HepG2 (cell line): ENCODE measurements around the gene THBS4. TPM values are rescaled to one million over a fixed set of nuclear protein-coding genes. Genes with fewer than 3 reads are reported as not detected.

Experiments
- ATAC-seq: fragments of 200-7000 bp; cut with Tn5 transposase; 3 replicates; pipeline ENCODE4 v1.9.1; 2020; ENCODE audit warnings: mild to moderate bottlenecking, moderate library complexity
- BruUV-seq: library from RNA; stranded (reverse); fragments of 400-500 nt; replicated peaks from 2 replicates; lab custom pipeline; 2021; lab: Mats Ljungman, UMichigan
- CTCF ChIA-PET: fragments of 300-600 bp; formaldehyde crosslinking; extraction: SDS; loops from one replicate; lab custom pipeline; 2021; ENCODE audit warnings: low total read pairs, inconsistent platforms, low intra/inter-chr PET ratio; lab: Yijun Ruan, JAX
- POLR2A ChIA-PET: fragments of 350-600 bp; sonication (Branson Sonifier 250); formaldehyde crosslinking; loops from one replicate; lab custom pipeline; 2020; ENCODE audit warnings: antibody characterized with exemption, inconsistent platforms; lab: Yijun Ruan, JAX
- DNase-seq: peaks from one replicate; pipeline ENCODE4 v3.0.0-alpha.2; 2015; ENCODE audit warnings: low spot score
- FAIRE-seq: peaks from 3 replicates; lab custom pipeline; 2011; peaks lifted over from hg19 to GRCh38; lab: Jason Lieb, UNC
- H2AFZ ChIP-seq: one replicate; pipeline ENCODE4 v1.6.1; 2011; ENCODE audit warnings: low read length, inconsistent platforms
- H3K27ac ChIP-seq: fragments of 300-600 bp; 3 replicates; pipeline ENCODE4 v1.8.0; 2011; ENCODE audit warnings: mixed run types, mild to moderate bottlenecking, mixed read lengths, low read length, inconsistent platforms; ENCODE audit not compliant: insufficient read depth; ENCODE audit errors: extremely low read length
- H3K27me3 ChIP-seq, 2 experiments: fragments of 200-600 bp in 1 of 2; 2 replicates in 1 of 2; 3 replicates in 1 of 2; pipeline versions ENCODE4 v1.6.0 to v1.8.0; 2011; ENCODE audit warnings: low read length in 2 of 2, mild to moderate bottlenecking in 2 of 2, moderate library complexity in 2 of 2, inconsistent platforms in 1 of 2; ENCODE audit not compliant: insufficient read depth in 2 of 2, control insufficient read depth in 1 of 2
- H3K36me3 ChIP-seq, 2 experiments: fragments of 200-600 bp in 1 of 2; replicated peaks in 1 of 2; 2 replicates in 1 of 2; 3 replicates in 1 of 2; pipeline versions ENCODE4 v1.5.1 to v1.8.0; 2011; ENCODE audit warnings: low read length in 2 of 2, inconsistent platforms in 1 of 2; ENCODE audit not compliant: insufficient read depth in 2 of 2, control insufficient read depth in 1 of 2
- H3K4me1 ChIP-seq: 2 replicates; pipeline ENCODE4 v1.5.1; 2012; ENCODE audit warnings: low read length, inconsistent platforms; ENCODE audit not compliant: insufficient read depth
- H3K4me2 ChIP-seq: 2 replicates; pipeline ENCODE4 v1.6.0; 2011; ENCODE audit warnings: low read depth, low read length, inconsistent platforms
- H3K4me3 ChIP-seq, 3 experiments: fragments of 200-600 bp in 1 of 3; sonication (generic), shearing (Covaris generic) in 1 of 3; replicated peaks in 1 of 3; 2 replicates each; pipeline ENCODE4 v1.5.1; 2011 to 2016; ENCODE audit warnings: low read length in 3 of 3, inconsistent platforms in 2 of 3, low read depth in 2 of 3, mild to moderate bottlenecking in 2 of 3, control low read depth in 1 of 3, mixed read lengths in 1 of 3; ENCODE audit not compliant: insufficient read depth in 1 of 3
- H3K79me2 ChIP-seq: one replicate; pipeline ENCODE4 v1.6.1; 2011; ENCODE audit warnings: low read length, inconsistent platforms; ENCODE audit not compliant: insufficient read depth
- H3K9ac ChIP-seq: 2 replicates; pipeline ENCODE4 v1.6.0; 2011; ENCODE audit warnings: mild to moderate bottlenecking, low read depth, low read length, inconsistent platforms; ENCODE audit not compliant: insufficient read depth
- H3K9me3 ChIP-seq: 2 replicates; pipeline ENCODE4 v1.5.1; 2012; ENCODE audit warnings: mild to moderate bottlenecking, low read length
- H4K20me1 ChIP-seq: 2 replicates; pipeline ENCODE4 v1.6.0; 2011; ENCODE audit warnings: inconsistent platforms, mild to moderate bottlenecking, low read length, moderate library complexity; ENCODE audit not compliant: insufficient read depth
- CBFB ChIP-seq: sonication (generic); formaldehyde crosslinking; IDR thresholded peaks from 2 replicates; pipeline ENCODE4 v1.4.0; 2020; ENCODE audit warnings: missing genetic modification reagents
- HDAC1 ChIP-seq: sonication (generic); formaldehyde crosslinking; IDR thresholded peaks from 2 replicates; pipeline ENCODE4 v1.5.1; 2020; ENCODE audit warnings: mild to moderate bottlenecking, missing genetic modification reagents
- KAT2B ChIP-seq: fragments of 150-350 bp; IDR thresholded peaks from 2 replicates; pipeline ENCODE4 v1.6.1; 2014; ENCODE audit warnings: low read depth, low read length, borderline replicate concordance
- MAFF ChIP-seq: IDR thresholded peaks from 2 replicates; pipeline ENCODE4 v1.6.1; 2011; ENCODE audit warnings: low read depth, low read length, improper control_type of control experiment
- MAFK ChIP-seq, 2 experiments: IDR thresholded peaks in 1 of 2; conservative IDR thresholded peaks in 1 of 2; 2 replicates each; pipeline ENCODE4 v1.6.1; 2011; ENCODE audit warnings: improper control_type of control experiment in 2 of 2, low read length in 2 of 2
- ZNF326 ChIP-seq: sonication (generic); formaldehyde crosslinking; IDR thresholded peaks from 2 replicates; pipeline ENCODE4 v1.4.0; 2020; ENCODE audit warnings: missing genetic modification reagents, borderline replicate concordance
- WGBS: methylation state at CpG from one replicate; pipeline ENCODE4 v1.1.6; 2017; ENCODE audit warnings: low lambda C conversion rate; 5-methylcytosine and 5-hydroxymethylcytosine counted together
- in situ Hi-C: cut with HindIII; loops from 2 replicates; pipeline ENCODE4 v1.10.0; 2017; ENCODE audit warnings: low pct_unique_long_range_greater_than_20kb; ENCODE audit not compliant: extremely low pct_ligation_motif_present
- intact Hi-C: fragments of 100-400 bp; cut with micrococcal nuclease; formaldehyde crosslinking; loops from one replicate; pipeline ENCODE4 v1.10.0; 2022; ENCODE audit not compliant: unreplicated experiment
- polyA plus RNA-seq, 8 experiments: library from polyadenylated mRNA; depleted of rRNA in 3 of 8; stranded (reverse) in 7 of 8; unstranded in 1 of 8; fragments of >200 nt; fragmentation: Illumina TruSeq in 4 of 8; extraction: Trizol in 4 of 8; gene quantifications; 2 replicates each; pipeline versions ENCODE4 v1.2.1 to v1.2.3, GENCODE V29; 2011 to 2016; ENCODE audit warnings: low read depth in 4 of 8, missing spikeins in 1 of 8, mixed read lengths in 1 of 8; ENCODE audit not compliant: insufficient read depth in 1 of 8
- total RNA-seq, 5 experiments: library from RNA; depleted of rRNA; stranded (reverse); fragments of >200 nt; fragmentation: Illumina TruSeq; extraction: Trizol; gene quantifications; 2 replicates each; pipeline ENCODE4 v1.2.3, GENCODE V29; 2016; ENCODE audit warnings: low read depth in 1 of 5
- TF ChIP-seq, protein P1 (sequence below): IDR thresholded peaks from 2 replicates; pipeline ENCODE4 v1.6.1; 2016; ENCODE audit warnings: low read depth, borderline replicate concordance

THBS4 gene
- total and polyA plus RNA-seq, 2 of the 13 experiments (the other 11 are each of a cell fraction or from before 2014, with no cell fraction given), result 0.60 to 1.2 TPM

DNA sequence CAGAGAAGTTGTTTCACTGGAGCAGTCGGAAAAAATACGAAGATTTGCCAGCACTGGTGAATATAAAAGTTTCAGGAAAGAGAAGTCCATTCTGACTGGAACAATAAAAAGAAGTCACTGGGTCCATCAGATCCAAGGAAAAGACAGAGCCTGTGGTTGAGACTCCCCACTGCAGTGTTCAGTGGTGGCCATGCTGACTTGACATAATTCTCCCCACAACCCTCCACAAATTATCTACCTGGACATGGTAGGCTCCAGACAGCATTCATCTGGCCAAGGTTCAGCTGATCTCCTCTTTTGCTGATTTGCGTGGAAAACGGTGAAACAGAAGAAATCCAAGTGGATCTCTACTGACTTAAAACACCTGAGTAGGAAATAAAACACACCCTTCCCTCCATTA, 8.0 kb downstream of the THBS4 start:
- no peaks in the 10 kb centered on the region for H4K20me1 ChIP-seq
- H3K79me2 ChIP-seq, result no peaks in the 10 kb centered on the region
- H2AFZ ChIP-seq, result no peak overlapping the region
- H3K9me3 ChIP-seq, result no peaks in the 10 kb centered on the region
- no TSS peak for BruUV-seq
- intact Hi-C loops, result no loop called here
- peaks cover 0 to 10% of the 10 kb centered on the region in 2 experiments; a peak in 4 of 5 replicates for H3K27me3 ChIP-seq
- in situ Hi-C loops, result no loop called here
- TF ChIP-seq MAFK (conservative IDR thresholded peaks at IDR 0.05 in 1 of 2, IDR thresholded peaks at IDR 0.05 in 1 of 2; ENCODE audit: low read length in 2 of 2) (peak; percentile 85 to 86), MAFF (peak; percentile 86), CBFB (CRISPR knock-in tag) (no peak), HDAC1 (CRISPR knock-in tag) (no peak)
- TF ChIP-seq, protein P1, sequence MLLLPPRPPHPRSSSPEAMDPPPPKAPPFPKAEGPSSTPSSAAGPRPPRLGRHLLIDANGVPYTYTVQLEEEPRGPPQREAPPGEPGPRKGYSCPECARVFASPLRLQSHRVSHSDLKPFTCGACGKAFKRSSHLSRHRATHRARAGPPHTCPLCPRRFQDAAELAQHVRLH, result no peak
- H3K27ac ChIP-seq, result no peak overlapping the region
- ChIA-PET POLR2A (no interaction called here), CTCF (no interaction called here)
- DNase-seq (no peak), FAIRE-seq (no peak), ATAC-seq (no peak)
- no peaks in the 10 kb centered on the region for H3K4me1 ChIP-seq
- no peak overlapping the region for H3K4me3 ChIP-seq
- H3K9ac ChIP-seq, result no peak overlapping the region
- H3K4me2 ChIP-seq, result no peak overlapping the region
- WGBS, result 2% methylated on average over 4 of the region's 4 CpGs
- no peaks in the 10 kb centered on the region for H3K36me3 ChIP-seq

DNA sequence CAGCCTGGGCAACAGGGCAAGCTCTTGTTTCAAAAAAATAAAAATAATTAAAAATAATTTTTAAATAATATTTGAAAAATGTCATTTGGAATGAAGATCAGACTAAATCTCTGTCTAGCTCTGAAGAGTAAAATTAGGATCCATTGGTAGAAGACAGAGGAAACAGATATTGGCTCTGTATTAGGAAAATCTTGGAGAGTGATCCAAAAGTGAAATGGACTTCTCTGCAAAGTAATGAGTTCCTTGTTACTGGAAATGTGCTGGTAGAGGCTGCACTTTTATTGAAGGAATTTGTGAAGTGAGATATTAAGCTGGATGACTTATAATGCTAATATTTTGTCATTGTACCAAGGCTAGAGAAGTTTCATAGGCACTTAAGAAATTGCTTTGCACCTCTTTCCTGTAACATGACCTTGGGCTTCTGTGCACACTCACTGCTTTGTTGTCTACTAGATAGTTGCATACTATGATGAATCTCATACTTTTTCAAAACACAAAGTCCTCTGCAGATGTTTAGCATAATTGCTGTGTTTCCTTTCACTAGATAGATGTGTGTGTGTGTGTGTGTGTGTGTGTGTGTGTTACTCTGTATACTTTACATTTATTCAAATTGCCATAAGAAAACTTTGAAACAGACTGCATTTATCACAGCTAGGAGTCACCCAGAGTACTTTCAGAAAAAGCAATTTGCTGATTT, 13.1 kb downstream of the THBS4 start:
- no peak for ATAC-seq
- H3K4me3 ChIP-seq, result no peak overlapping the region
- no peaks in the 10 kb centered on the region for H3K79me2 ChIP-seq
- H3K9me3 ChIP-seq, result no peaks in the 10 kb centered on the region
- H3K4me2 ChIP-seq, result no peak overlapping the region
- ChIA-PET CTCF (no interaction called here), POLR2A (no interaction called here)
- no peaks in the 10 kb centered on the region for H4K20me1 ChIP-seq
- no peak overlapping the region for H3K27ac ChIP-seq
- intact Hi-C loops (no loop called here), in situ Hi-C loops (no loop called here)
- H3K36me3 ChIP-seq, result no peaks in the 10 kb centered on the region
- H3K27me3 ChIP-seq, result peaks cover 0 to 28% of the 10 kb centered on the region in 2 experiments; a peak in 4 of 5 replicates
- no peak overlapping the region for H3K9ac ChIP-seq
- no peak for FAIRE-seq
- no peak for TF ChIP-seq ZNF326
- no peak for TF ChIP-seq KAT2B
- no peak for TF ChIP-seq HDAC1 (CRISPR knock-in tag)
- no peak overlapping the region for H2AFZ ChIP-seq
- DNase-seq, result no peak
- BruUV-seq, result no TSS peak
- no peaks in the 10 kb centered on the region for H3K4me1 ChIP-seq
